Prostate gland (tissue), 2 donors: ENCODE data around the gene RHOBTB1. TPM values are rescaled to one million over a fixed set of nuclear protein-coding genes. Genes with fewer than 3 reads are reported as not detected.
"Not testable (repeated sequence)": the region's sequence is repeated elsewhere in the genome, so short reads cannot be mapped to it uniquely, and the experiment has no call there.

Experiments
- DNase-seq: peaks from one replicate; pipeline ENCODE4 v3.0.0-alpha.2; 2019; ENCODE audit warnings: low spot score
- H3K27ac ChIP-seq, 2 donors: fragments of 200-600 bp; sonication (generic); 2 replicates each; pipeline ENCODE4 v1.5.1; 2017 to 2019
- H3K27me3 ChIP-seq: fragments of 200-600 bp; sonication (generic); replicated peaks from 2 replicates; pipeline ENCODE4 v1.5.1; 2019; ENCODE audit not compliant: insufficient read depth
- H3K36me3 ChIP-seq, 2 donors: fragments of 200-600 bp; sonication (generic); 1 replicate in 1 of 2; 2 replicates in 1 of 2; pipeline versions ENCODE4 v1.5.1 to v1.8.1; 2017 to 2019
- H3K4me1 ChIP-seq: fragments of 200-600 bp; sonication (generic); replicated peaks from 2 replicates; pipeline ENCODE4 v1.5.1; 2019
- H3K4me3 ChIP-seq, 2 donors: fragments of 200-600 bp; sonication (generic); 2 replicates each; pipeline ENCODE4 v1.5.1; 2017 to 2019
- H3K9me3 ChIP-seq: fragments of 200-600 bp; sonication (generic); 2 replicates; pipeline ENCODE4 v1.5.1; 2017
- CTCF ChIP-seq, 4 experiments: fragments of 200-600 bp in 2 of 4; fragments of 450-650 bp in 2 of 4; sonication (generic) in 2 of 4; IDR thresholded peaks; 1 replicate in 3 of 4; 2 replicates in 1 of 4; pipeline ENCODE4 v1.5.1; 2016 to 2019; ENCODE audit warnings: antibody characterized with exemption in 4 of 4, mild to moderate bottlenecking in 2 of 4, moderate library complexity in 2 of 4
- POLR2A ChIP-seq: fragments of 450-650 bp; IDR thresholded peaks from one replicate; pipeline ENCODE4 v1.6.1; 2016; ENCODE audit warnings: antibody characterized with exemption, mild to moderate bottlenecking
- POLR2AphosphoS5 ChIP-seq: sonication (generic); formaldehyde crosslinking; IDR thresholded peaks from one replicate; pipeline ENCODE4 v1.6.1; 2017; ENCODE audit warnings: antibody characterized with exemption
- WGBS: methylation state at CpG from one replicate; pipeline ENCODE4 v1.1.5; 2018; 5-methylcytosine and 5-hydroxymethylcytosine counted together
- intact Hi-C: fragments of 100-400 bp; cut with DNase I; formaldehyde crosslinking; loops from one replicate; pipeline ENCODE4 v1.14.2; 2022
- total RNA-seq, 2 donors: library from RNA; depleted of rRNA; stranded (reverse); fragments of >200 nt; gene quantifications; one replicate each; pipeline ENCODE4 v1.1.0, GENCODE V29; 2016

Gene RHOBTB1
- total RNA-seq, 2 donors from 2014 or later = 4.9 to 28.9 TPM

- Histone ChIP-seq H3K9me3 (no peaks in the 10 kb centered on the region), H3K27me3 (no peaks in the 10 kb centered on the region), H3K4me3 (no peak overlapping the region), H3K4me1 (no peaks in the 10 kb centered on the region), H3K27ac (no peak overlapping the region), H3K36me3 (no peaks in the 10 kb centered on the region)
- TF ChIP-seq POLR2A (no peak), POLR2AphosphoS5 (no peak), CTCF (IDR thresholded peaks at IDR 0.05) (no peak)
- DNase-seq = no peak
- WGBS = 87% methylated on average over 2 of the region's 2 CpGs
- intact Hi-C loops = no loop called here
Observed at GRCh38 chr10:60835049-60835448, 108.9 kb downstream of the RHOBTB1 start.

- H3K4me3 ChIP-seq = no peak overlapping the region
- DNase-seq = no peak
- H3K4me1 ChIP-seq = no peaks in the 10 kb centered on the region
- H3K9me3 ChIP-seq = no peaks in the 10 kb centered on the region
- H3K27ac ChIP-seq = no peak overlapping the region
- no peak for TF ChIP-seq POLR2AphosphoS5
- no peak for TF ChIP-seq CTCF (IDR thresholded peaks at IDR 0.05)
- no peak for TF ChIP-seq POLR2A
- no peaks in the 10 kb centered on the region for H3K27me3 ChIP-seq
- no peaks in the 10 kb centered on the region for H3K36me3 ChIP-seq
- intact Hi-C loops = no loop called here
Observed at GRCh38 chr10:60834401-60834800, 109.6 kb downstream of the RHOBTB1 start.

- H3K27ac ChIP-seq, intact Hi-C loops, H3K4me1 ChIP-seq, H3K4me3 ChIP-seq, H3K27me3 ChIP-seq, H3K36me3 ChIP-seq, H3K9me3 ChIP-seq, DNase-seq: not testable (repeated sequence)
- WGBS = 82% methylated on average over 4 of the region's 4 CpGs
Observed at GRCh38 chr10:60832136-60832535, 111.8 kb downstream of the RHOBTB1 start.

GRCh38 chr10:60828489-60828852 is 115.5 kb downstream of the RHOBTB1 start:
- no peak for TF ChIP-seq CTCF (IDR thresholded peaks at IDR 0.05)
- TF ChIP-seq POLR2A = no peak
- TF ChIP-seq POLR2AphosphoS5 = no peak
- intact Hi-C loops = no loop called here
- no peak for DNase-seq
- H3K36me3 ChIP-seq = no peaks in the 10 kb centered on the region
- no peaks in the 10 kb centered on the region for H3K4me1 ChIP-seq
- H3K4me3 ChIP-seq = no peak overlapping the region
- H3K27me3 ChIP-seq = no peaks in the 10 kb centered on the region
- no peak overlapping the region for H3K27ac ChIP-seq
- WGBS = 45% methylated on average over 1 of the region's 1 CpG
- no peaks in the 10 kb centered on the region for H3K9me3 ChIP-seq

GRCh38 chr10:60827791-60828488 is 116.0 kb downstream of the RHOBTB1 start:
- no peak overlapping the region for H3K27ac ChIP-seq
- no peak for DNase-seq
- no peaks in the 10 kb centered on the region for H3K4me1 ChIP-seq
- no peak overlapping the region for H3K4me3 ChIP-seq
- WGBS = 61% methylated on average over 5 of the region's 5 CpGs
- TF ChIP-seq POLR2A (no peak), POLR2AphosphoS5 (no peak), CTCF (IDR thresholded peaks at IDR 0.05) (no peak)
- intact Hi-C loops = no loop called here
- no peaks in the 10 kb centered on the region for H3K36me3 ChIP-seq
- H3K27me3 ChIP-seq = no peaks in the 10 kb centered on the region
- H3K9me3 ChIP-seq = no peaks in the 10 kb centered on the region
